HG03520 (cell line): ENCODE results near the gene SELENOW.
"Not testable (repeated sequence)": the region's sequence is repeated elsewhere in the genome, so short reads cannot be mapped to it uniquely, and the experiment has no call there.

Source experiments
- ATAC-seq: cut with Tn5 transposase; IDR thresholded peaks from one replicate; pipeline ENCODE4 v1.9.1; 2021; ENCODE audit warnings: mild to moderate bottlenecking, moderate library complexity; ENCODE audit not compliant: unreplicated experiment

The SELENOW gene

DNA sequence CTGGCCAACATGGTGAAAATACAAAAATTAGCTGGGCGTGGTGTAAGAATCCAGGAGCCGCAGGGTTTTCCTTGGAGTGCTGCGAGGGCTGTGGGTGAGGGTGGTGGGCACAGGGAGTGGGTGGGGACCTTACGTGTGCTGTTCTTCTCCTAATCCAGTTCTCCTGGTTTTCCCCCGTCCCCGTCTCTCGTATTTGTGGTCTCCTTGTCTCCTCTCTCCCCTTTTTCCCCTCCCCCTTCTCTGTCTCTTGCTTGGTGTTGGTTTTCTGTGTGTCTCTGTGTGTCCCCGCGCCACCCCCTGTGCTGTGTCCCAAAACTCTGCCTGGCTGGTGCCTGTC, 1.7 kb downstream of the SELENOW start:
- no peak for ATAC-seq

DNA sequence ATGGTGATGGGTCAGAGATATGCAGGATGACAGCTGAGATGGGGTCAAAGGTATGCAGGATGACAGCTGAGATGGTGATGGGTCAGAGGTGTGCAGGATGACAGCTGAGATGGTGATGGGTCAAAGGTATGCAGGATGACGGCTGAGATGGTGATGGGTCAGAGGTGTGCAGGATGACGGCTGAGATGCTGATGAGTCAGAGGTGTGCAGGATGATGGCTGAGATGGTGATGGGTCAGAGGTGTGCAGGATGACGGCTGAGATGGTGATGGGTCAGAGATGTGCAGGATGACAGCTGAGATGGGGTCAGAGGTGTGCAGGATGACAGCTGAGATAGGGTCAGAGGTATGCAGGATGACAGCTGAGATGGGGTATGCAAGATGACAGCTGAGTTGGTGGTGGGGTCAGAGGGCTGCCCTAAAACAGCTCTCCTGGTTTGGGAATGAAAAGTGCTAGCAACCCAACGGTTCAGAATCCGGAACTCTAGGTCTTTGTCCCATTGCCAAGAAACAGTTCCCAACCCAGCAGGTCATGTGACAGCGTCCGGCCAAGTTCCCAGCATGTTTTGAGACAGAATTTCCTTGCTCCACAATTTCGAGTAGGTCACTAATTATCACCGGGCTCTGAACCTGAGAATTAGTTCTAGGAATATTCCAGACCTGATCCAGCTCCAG, 3.2 kb downstream of the SELENOW start:
- ATAC-seq, result no peak

GRCh38 chr19:47786566-47786965, 8.1 kb downstream of the SELENOW start:
- ATAC-seq, result no peak

GRCh38 chr19:47787307-47787706, 8.8 kb downstream of the SELENOW start:
- ATAC-seq, result not testable (repeated sequence)

GRCh38 chr19:47789811-47790210, 11.3 kb downstream of the SELENOW start:
- ATAC-seq, result not testable (repeated sequence)

DNA sequence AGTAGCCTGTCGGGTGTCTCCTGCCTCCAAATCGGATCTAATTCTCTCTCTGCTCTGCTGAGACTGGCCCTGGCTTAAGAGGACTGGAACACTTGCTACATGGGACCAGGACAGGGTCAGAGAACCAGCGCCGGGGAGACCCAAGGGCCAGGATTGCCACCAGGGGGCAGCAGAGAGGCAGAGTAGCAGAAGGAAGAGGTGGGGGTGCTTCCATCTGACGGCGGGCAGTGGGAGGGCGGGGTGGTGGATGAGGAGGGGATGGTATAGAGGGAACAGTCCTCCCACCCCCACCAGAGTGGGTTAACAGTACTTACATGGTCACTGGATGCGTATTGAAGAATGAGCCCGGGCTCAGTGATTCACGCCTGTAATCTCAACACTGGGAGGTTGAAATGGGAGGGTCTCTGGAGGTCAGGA, 11.9 kb downstream of the SELENOW start:
- no peak for ATAC-seq

GRCh38 chr19:47792616-47793015, 14.1 kb downstream of the SELENOW start:
- no peak for ATAC-seq

DNA sequence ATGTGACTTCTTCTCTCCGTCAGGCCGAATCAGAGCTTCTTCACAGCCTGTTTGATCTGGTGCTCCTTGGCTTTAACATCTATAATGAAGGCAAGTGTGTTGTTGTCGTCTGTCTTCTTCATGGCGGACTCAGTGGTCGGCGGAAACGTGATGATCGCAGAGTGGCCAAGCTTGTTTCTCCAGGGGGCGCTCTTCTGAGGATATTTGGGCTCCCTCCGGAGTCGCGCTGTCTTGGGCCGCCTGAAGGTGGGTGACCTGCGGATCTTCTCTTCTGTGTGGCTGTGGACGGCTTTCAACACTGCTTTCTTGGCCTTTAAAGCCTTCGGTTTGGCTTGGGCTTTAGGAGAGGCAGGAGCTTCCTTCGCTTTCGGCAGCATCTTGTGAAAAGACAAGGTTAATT, 16.0 kb downstream of the SELENOW start:
- no peak for ATAC-seq

DNA sequence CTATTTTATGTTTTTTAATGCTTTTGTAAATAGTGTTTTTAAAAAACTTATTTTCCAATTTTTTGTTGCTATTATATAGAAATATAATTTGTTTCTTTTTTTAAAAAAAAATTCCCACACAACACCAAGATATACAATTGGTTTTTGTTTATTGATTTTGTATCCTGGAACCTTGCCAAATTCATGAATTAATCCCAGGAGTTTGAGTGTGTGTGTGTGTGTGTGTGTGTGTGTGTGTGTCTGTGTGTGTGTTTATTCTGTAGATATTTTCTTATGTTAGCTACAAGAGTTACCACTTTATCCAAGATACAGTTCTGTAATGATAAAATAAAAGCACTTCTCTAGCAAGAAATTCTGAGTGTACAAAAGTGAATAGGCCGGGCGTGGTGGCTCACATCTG, 18.3 kb downstream of the SELENOW start:
- ATAC-seq, result no peak

- no peak for ATAC-seq
These were observed 19.7 kb downstream of the SELENOW start for GRCh38 chr19:47797996-47798903.

DNA sequence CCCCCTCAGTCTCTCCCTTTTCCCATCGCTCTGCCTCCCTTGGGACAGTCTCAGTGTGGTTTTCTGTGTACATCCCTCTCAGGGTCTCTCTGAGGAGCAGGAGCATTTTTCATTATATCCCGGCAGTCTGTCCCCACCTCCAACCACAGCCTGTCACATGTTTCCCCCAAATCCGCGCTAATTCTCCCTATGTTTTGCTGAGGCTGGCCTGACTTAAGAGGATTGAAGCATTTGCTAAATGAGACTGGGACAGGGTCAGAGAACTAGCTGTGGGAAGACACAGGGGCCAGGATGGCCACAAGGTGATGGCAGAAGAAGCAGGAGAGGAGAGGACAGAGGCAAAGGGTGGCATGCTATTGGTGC, 20.4 kb downstream of the SELENOW start:
- no peak for ATAC-seq

GRCh38 chr19:47801270-47801669, 22.8 kb downstream of the SELENOW start:
- ATAC-seq, result no peak

GRCh38 chr19:47802521-47803043, 24.1 kb downstream of the SELENOW start:
- ATAC-seq, result no peak

DNA sequence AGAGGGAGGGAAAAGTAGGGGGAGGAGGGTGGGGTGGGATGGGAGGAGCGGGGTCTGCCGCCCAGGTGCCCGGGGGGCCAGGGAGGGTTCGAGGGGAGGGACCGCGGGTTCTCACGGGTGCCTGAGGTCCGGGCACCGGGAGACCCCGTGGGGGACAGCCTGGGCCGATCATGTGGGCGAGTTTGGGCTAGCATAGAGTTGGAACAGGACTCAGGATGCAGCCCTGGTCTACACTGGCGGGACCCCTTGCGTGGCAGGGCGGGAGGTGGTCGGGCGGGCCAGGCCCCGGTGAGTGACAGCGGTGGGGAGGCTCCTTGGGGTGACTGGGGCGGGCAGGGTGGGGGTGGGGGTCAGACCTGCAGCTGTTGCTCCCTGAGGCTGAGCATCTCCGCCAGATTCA, 24.6 kb downstream of the SELENOW start:
- ATAC-seq, result not testable (repeated sequence)

DNA sequence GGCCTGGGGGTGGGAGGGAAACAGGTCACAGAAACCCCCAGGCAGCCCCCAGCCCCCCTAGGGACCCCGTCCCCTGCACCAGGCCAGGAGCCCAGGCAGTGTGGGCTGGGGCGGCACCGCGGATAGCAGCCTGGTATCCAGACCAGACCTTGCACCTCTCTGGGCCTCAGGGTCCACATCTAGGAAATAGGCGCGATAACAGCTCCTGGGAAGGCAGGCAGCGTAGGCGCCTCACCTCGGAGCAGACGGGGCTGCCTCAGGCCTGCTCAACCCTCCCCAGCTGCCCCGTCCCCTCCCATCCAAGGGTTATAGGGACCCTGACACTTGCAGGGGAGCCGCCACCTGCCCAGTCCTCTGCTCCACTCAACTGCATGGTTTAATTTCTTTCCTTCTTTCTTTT, 25.2 kb downstream of the SELENOW start:
- ATAC-seq, result not testable (repeated sequence)

DNA sequence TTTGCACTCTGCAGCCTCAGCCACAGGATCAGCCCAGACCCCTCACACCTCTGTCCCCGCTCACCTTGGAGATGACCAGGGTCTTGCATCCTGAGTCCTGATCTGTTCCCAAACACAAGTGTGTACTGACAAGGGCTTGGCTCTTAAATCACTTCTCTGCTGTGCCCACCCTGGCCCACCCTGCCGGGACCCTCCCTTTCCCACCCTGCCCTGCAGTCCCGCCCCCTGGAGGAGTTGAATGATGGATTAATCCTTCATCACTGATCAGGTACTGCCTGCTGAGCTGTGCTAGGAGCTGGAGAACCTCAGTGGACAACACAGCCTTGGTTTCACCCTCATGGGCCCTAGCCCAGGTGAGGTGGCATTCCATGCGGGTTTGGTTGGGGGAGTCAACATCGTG, 25.9 kb downstream of the SELENOW start, which contains the start of gene TPRX1:
TSS of gene TPRX1 (minus strand) at position 101 of the 400 bp plus-strand sequence. CDS start at position 89, 12 bp downstream.
- ATAC-seq, result not testable (repeated sequence)

DNA sequence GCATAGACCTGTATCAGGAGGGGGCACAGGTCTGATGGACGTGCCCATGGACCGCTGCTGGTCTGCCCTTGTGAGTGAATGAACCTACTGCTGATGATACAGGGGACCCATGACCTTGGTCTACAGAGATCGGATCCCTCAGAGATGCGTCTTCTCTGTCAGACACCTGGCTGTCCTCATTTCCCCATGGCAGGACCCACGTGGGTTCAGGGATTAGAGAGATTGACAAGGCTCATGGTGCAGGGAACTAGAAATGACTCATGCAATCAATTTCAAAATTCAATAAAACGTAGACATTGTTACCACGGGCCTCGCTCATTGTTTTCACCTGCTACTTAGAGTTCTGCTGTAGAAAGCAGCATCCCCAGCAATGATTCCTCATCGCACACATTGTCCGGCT, 26.8 kb downstream of the SELENOW start:
- ATAC-seq, result no peak

GRCh38 chr19:47806435-47806834, 27.9 kb downstream of the SELENOW start:
- no peak for ATAC-seq

- no peak for ATAC-seq
These were observed 34.9 kb downstream of the SELENOW start for GRCh38 chr19:47813304-47813994.

- ATAC-seq, result no peak
These were observed 35.5 kb downstream of the SELENOW start for GRCh38 chr19:47813995-47814328.

DNA sequence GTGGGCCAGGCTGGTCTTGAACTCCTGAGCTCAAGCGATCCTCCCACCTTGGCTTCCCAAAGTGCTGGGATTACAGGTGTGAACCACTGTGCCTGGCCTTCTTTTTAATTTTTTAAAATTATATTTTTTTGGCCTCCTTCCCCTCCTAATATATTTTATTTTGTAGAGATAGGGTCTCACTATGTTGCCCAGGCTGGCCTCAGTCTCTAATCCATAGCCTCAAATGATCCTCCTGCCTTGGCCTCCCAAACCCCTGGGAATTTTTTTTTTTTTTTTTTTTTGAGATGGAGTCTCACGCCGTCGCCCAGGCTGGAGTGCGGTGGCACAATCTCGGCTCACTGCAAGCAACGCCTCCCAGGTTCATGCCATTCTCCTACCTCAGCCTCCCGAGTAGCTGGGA, 37.8 kb downstream of the SELENOW start:
- not testable (repeated sequence) for ATAC-seq
